ENCODE data around the gene TMEM239.

DNA sequence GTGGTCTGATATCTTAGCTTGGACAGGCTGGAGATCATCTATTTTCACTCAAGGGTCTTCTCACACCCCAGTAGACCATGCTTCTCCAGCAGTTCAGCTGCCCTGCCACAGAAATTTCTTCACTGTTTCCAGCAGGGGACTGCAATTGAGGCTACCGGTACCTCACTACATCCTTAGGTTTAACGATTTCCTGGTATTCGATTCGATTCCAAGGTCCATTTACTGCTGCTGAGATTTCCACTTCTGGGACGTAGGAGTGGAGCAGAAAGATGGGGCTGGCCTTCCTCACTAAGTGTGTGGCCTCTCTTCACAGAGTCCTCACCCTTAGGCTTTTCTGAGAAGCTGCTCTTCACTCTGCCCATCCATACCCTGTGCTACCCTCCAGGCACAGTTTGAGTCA lies 30.5 kb downstream of the TMEM239 start:
- TF ChIP-seq POLR2AphosphoS5 (IDR thresholded peaks at IDR 0.05; ENCODE audit: borderline replicate concordance, low read depth, low read length) (no peak), EZH2 (IDR thresholded peaks at IDR 0.05) (no peak), FOXP2 (optimal IDR thresholded peaks at IDR 0.05; ENCODE audit: control extremely low read depth, extremely low read length, insufficient read depth) (no peak)
